ENCODE data around the gene C1orf21. TPM values are rescaled to one million over a fixed set of nuclear protein-coding genes. Genes with fewer than 3 reads are reported as not detected.
A peak's percentile ranks its signal among the peaks of the same experiment; 100 is the strongest.

The C1orf21 gene
- total RNA-seq, 4 donors from 2014 or later = 106 to 206 (median 154) TPM

DNA sequence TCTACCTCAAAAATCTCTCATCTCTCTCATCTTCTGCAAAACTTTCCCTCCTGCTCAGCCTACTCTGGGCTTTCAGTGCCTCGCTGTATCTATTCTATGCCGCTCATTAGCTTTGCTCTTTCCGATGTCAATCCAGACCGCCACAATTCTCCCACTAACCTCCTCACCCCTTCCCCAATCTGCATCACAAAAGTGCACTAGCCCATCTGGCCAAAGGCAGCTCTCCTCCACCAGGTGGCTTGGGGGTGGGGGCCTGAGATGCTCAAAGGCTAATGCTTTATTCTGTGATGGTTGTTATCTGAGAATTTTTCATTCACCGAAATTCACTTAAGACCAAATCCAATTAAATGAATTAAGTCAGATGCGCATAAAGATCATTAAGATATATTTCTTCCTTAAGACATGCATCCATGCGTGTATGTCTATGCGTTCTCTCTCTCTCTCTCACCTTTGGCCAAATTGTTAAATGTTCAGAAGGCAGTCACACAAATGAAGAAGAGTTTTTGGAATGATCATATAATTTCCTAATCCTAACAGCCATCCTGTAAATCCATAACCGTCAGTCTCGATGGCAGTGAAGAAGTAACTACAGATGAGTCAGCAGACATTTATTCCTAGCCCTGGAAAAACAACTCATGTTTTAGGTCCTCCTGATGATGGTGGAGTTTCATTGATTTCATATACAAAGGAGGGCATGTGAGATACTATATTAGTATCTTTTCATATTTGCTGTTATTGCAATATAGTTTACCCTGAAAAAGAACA is 111.3 kb downstream of the C1orf21 start:
- no peak overlapping the region for H3K4me3 ChIP-seq
- H3K36me3 ChIP-seq = no peaks in the 10 kb centered on the region
- in situ Hi-C loops (cut with MboI; ENCODE audit: low sequenced_read_pairs in 4 of 4) (loop anchor here in 2 of 4 donors (25.0 kb wide), 2 partner anchors 111 to 164 kb away; partner anchors contain the start of gene C1orf21 (in 1 of the 2)), intact Hi-C loops (cut with DNase I; ENCODE audit: low total_unique reads) (no loop called here)
- ATAC-seq (no peak), DNase-seq (no peak)
- H3K27ac ChIP-seq = peak overlapping the region; percentile 88 to 96 (median 90)
- TF ChIP-seq POLR2A (IDR thresholded peaks at IDR 0.05) = no peak
- TF ChIP-seq, protein P1, sequence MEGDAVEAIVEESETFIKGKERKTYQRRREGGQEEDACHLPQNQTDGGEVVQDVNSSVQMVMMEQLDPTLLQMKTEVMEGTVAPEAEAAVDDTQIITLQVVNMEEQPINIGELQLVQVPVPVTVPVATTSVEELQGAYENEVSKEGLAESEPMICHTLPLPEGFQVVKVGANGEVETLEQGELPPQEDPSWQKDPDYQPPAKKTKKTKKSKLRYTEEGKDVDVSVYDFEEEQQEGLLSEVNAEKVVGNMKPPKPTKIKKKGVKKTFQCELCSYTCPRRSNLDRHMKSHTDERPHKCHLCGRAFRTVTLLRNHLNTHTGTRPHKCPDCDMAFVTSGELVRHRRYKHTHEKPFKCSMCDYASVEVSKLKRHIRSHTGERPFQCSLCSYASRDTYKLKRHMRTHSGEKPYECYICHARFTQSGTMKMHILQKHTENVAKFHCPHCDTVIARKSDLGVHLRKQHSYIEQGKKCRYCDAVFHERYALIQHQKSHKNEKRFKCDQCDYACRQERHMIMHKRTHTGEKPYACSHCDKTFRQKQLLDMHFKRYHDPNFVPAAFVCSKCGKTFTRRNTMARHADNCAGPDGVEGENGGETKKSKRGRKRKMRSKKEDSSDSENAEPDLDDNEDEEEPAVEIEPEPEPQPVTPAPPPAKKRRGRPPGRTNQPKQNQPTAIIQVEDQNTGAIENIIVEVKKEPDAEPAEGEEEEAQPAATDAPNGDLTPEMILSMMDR (IDR thresholded peaks at IDR 0.05 in 4 of 5, conservative IDR thresholded peaks at IDR 0.05 in 1 of 5) = peak in 1 of 5 experiments; percentile 21
- peaks cover 84 to 97% of the 10 kb centered on the region in 2 donors for H3K4me1 ChIP-seq
- no peaks in the 10 kb centered on the region for H3K9me3 ChIP-seq
- no peaks in the 10 kb centered on the region for H3K27me3 ChIP-seq

DNA sequence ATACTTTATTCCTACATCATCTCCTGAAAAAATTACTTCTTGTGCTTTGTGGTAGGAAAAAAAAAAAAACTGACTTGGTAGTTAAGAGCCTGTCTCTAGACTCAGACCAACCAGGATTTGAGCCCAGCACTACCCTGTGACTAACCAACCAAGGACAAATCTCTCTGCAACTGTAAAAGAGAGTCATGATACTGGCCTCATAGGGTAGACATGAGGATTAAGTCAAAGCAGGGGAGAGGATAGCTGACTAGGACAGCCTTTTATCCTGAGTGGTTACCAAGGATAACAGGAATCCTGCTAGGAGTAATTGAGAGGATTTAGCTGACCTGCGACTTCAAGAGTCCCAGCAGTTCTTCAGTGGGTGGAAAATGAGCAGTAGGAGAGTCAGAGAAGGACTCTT is 112.8 kb downstream of the C1orf21 start:
- peaks cover 77 to 93% of the 10 kb centered on the region in 2 donors for H3K4me1 ChIP-seq
- intact Hi-C loops (cut with DNase I; ENCODE audit: low total_unique reads) = no loop called here

DNA sequence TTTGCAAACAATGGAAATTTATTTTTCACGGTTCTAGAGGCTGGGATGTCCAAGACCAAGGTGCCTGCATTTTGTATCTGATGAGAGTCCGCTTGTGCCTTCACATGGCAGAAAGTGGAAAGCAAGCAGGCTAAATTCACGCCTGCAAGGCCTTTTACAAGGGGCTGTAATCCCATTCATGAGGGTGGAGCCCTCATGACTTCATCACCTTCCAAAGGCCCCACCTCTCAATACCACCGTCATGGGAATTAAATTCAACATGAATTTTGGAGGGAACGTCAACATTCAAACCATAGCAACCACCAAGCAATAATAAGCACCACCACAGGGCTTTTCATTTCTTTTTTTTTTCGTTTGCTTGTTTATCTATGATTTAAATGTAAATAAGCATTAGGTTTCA is 115.3 kb downstream of the C1orf21 start:
- Histone ChIP-seq H3K36me3 (no peaks in the 10 kb centered on the region), H3K27ac (peak overlapping the region; percentile 88 to 96 (median 90)), H3K4me3 (no peak overlapping the region), H3K4me1 (peaks cover 70 to 91% of the 10 kb centered on the region in 2 donors), H3K27me3 (no peaks in the 10 kb centered on the region), H3K9me3 (no peaks in the 10 kb centered on the region)
- intact Hi-C loops (cut with DNase I; ENCODE audit: low total_unique reads) = no loop called here
- ATAC-seq = no peak
- TF ChIP-seq, protein P1 (IDR thresholded peaks at IDR 0.05 in 4 of 5, conservative IDR thresholded peaks at IDR 0.05 in 1 of 5) = no peak
- TF ChIP-seq POLR2A (IDR thresholded peaks at IDR 0.05) = no peak
- no peak for DNase-seq
- in situ Hi-C loops (cut with MboI; ENCODE audit: low sequenced_read_pairs in 4 of 4) = no loop called here

More for the DNA sequence above, 112.8 kb downstream of the C1orf21 start:
- DNase-seq (no peak), ATAC-seq (peak in 1 of 2 donors; percentile 17)
- H3K27me3 ChIP-seq = no peaks in the 10 kb centered on the region
- no peak overlapping the region for H3K4me3 ChIP-seq
- H3K27ac ChIP-seq = peak overlapping the region; percentile 88 to 96 (median 90)
- TF ChIP-seq POLR2A (IDR thresholded peaks at IDR 0.05) = no peak
- no peaks in the 10 kb centered on the region for H3K9me3 ChIP-seq
- no peaks in the 10 kb centered on the region for H3K36me3 ChIP-seq
- in situ Hi-C loops (cut with MboI; ENCODE audit: low sequenced_read_pairs in 4 of 4) = loop anchor here in 2 of 4 donors (25.0 kb wide), 2 partner anchors 112 to 163 kb away; partner anchors contain the start of gene C1orf21 (in 1 of the 2)

DNA sequence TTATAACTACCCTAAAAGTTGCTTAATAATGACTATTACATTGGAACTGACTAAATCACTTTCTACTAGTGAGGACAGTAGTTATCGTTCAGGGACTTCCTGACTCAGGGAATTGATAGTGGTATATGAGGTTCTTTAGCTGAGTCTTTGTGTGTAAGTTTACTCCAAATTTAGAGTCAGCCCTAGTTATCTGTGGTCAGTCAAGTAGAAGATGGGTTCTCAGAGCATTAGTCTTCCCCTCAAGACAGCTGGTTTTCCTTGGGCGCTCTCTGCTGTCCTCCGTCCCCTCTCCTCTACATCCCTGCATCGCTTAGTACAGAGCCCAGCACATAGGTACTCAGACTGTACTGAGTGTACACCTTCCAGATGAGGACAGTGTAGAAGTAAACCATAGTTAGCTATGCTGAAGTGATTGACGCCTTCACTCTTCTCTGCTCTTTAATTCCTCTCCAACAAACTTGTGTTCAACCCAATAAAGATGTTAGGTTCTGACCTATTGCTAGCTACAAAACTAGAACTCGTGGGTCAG is 116.5 kb downstream of the C1orf21 start:
- Histone ChIP-seq H3K4me3 (peak overlapping the region in 3 of 4 donors; percentile 43 to 53 (median 52)), H3K27me3 (no peaks in the 10 kb centered on the region), H3K36me3 (no peaks in the 10 kb centered on the region), H3K9me3 (no peaks in the 10 kb centered on the region), H3K4me1 (peaks cover 72 to 93% of the 10 kb centered on the region in 2 donors), H3K27ac (peak overlapping the region; percentile 88 to 96 (median 90))
- in situ Hi-C loops (cut with MboI; ENCODE audit: low sequenced_read_pairs in 4 of 4) = no loop called here
- TF ChIP-seq POLR2A (IDR thresholded peaks at IDR 0.05) = no peak
- TF ChIP-seq, protein P1 (IDR thresholded peaks at IDR 0.05 in 4 of 5, conservative IDR thresholded peaks at IDR 0.05 in 1 of 5) = no peak
- DNase-seq = no peak
- peak; percentile 31 to 49 for ATAC-seq
- intact Hi-C loops (cut with DNase I; ENCODE audit: low total_unique reads) = no loop called here

All from gastrocnemius medialis (tissue), 4 donors.